ENCODE measurements around the gene TGFBRAP1.

The TGFBRAP1 gene

GRCh38 chr2:105371810-105372209 lies 42.3 kb upstream of the TGFBRAP1 start:
- Histone ChIP-seq H3K36me3 (ENCODE audit: control insufficient read depth, insufficient read depth, low read length) (no peaks in the 10 kb centered on the region), H3K27me3 (ENCODE audit: control insufficient read depth, insufficient read depth, low read length, poor library complexity, severe bottlenecking) (no peaks in the 10 kb centered on the region), H3K27ac (ENCODE audit: insufficient read depth, low read depth, low read length, poor library complexity, severe bottlenecking) (no peak overlapping the region), H3K4me1 (ENCODE audit: control insufficient read depth, insufficient read depth, low read length) (no peaks in the 10 kb centered on the region), H3K4me3 (ENCODE audit: insufficient read depth, low read depth, low read length) (no peak overlapping the region), H3K9me3 (ENCODE audit: control insufficient read depth, low read length) (no peaks in the 10 kb centered on the region)
- 86 to 87% methylated on average over 4 of the region's 4 CpGs for WGBS, 2 experiments

GRCh38 chr2:105371156-105371555 lies 41.6 kb upstream of the TGFBRAP1 start:
- Histone ChIP-seq H3K27ac (ENCODE audit: insufficient read depth, low read depth, low read length, poor library complexity, severe bottlenecking) (no peak overlapping the region), H3K4me3 (ENCODE audit: insufficient read depth, low read depth, low read length) (no peak overlapping the region), H3K27me3 (ENCODE audit: control insufficient read depth, insufficient read depth, low read length, poor library complexity, severe bottlenecking) (no peaks in the 10 kb centered on the region), H3K36me3 (ENCODE audit: control insufficient read depth, insufficient read depth, low read length) (no peaks in the 10 kb centered on the region), H3K9me3 (ENCODE audit: control insufficient read depth, low read length) (no peaks in the 10 kb centered on the region), H3K4me1 (ENCODE audit: control insufficient read depth, insufficient read depth, low read length) (no peaks in the 10 kb centered on the region)
- WGBS, 2 experiments, result 94 to 96% methylated on average over 10 of the region's 10 CpGs

- Histone ChIP-seq H3K9me3 (ENCODE audit: control insufficient read depth, low read length) (no peaks in the 10 kb centered on the region), H3K27me3 (ENCODE audit: control insufficient read depth, insufficient read depth, low read length, poor library complexity, severe bottlenecking) (no peaks in the 10 kb centered on the region), H3K27ac (ENCODE audit: insufficient read depth, low read depth, low read length, poor library complexity, severe bottlenecking) (no peak overlapping the region), H3K36me3 (ENCODE audit: control insufficient read depth, insufficient read depth, low read length) (peaks cover under 1% of the 10 kb centered on the region), H3K4me1 (ENCODE audit: control insufficient read depth, insufficient read depth, low read length) (no peaks in the 10 kb centered on the region), H3K4me3 (ENCODE audit: insufficient read depth, low read depth, low read length) (no peak overlapping the region)
- WGBS, 2 experiments, result 67 to 69% methylated on average over 30 of the region's 30 CpGs
Observed at GRCh38 chr2:105369777-105370690, 40.5 kb upstream of the TGFBRAP1 start.

- 96 to 98% methylated on average over 8 of the region's 8 CpGs for WGBS, 2 experiments
- H3K27ac ChIP-seq (ENCODE audit: insufficient read depth, low read depth, low read length, poor library complexity, severe bottlenecking), result no peak overlapping the region
- H3K27me3 ChIP-seq (ENCODE audit: control insufficient read depth, insufficient read depth, low read length, poor library complexity, severe bottlenecking), result no peaks in the 10 kb centered on the region
- no peaks in the 10 kb centered on the region for H3K4me1 ChIP-seq (ENCODE audit: control insufficient read depth, insufficient read depth, low read length)
- H3K9me3 ChIP-seq (ENCODE audit: control insufficient read depth, low read length), result no peaks in the 10 kb centered on the region
- no peak overlapping the region for H3K4me3 ChIP-seq (ENCODE audit: insufficient read depth, low read depth, low read length)
- peaks cover 4% of the 10 kb centered on the region for H3K36me3 ChIP-seq (ENCODE audit: control insufficient read depth, insufficient read depth, low read length)
Observed at GRCh38 chr2:105368759-105369408, 39.3 kb upstream of the TGFBRAP1 start.

GRCh38 chr2:105365206-105365605 lies 35.7 kb upstream of the TGFBRAP1 start:
- Histone ChIP-seq H3K27ac (ENCODE audit: insufficient read depth, low read depth, low read length, poor library complexity, severe bottlenecking) (no peak overlapping the region), H3K4me1 (ENCODE audit: control insufficient read depth, insufficient read depth, low read length) (no peaks in the 10 kb centered on the region), H3K9me3 (ENCODE audit: control insufficient read depth, low read length) (no peaks in the 10 kb centered on the region), H3K27me3 (ENCODE audit: control insufficient read depth, insufficient read depth, low read length, poor library complexity, severe bottlenecking) (no peaks in the 10 kb centered on the region), H3K4me3 (ENCODE audit: insufficient read depth, low read depth, low read length) (no peak overlapping the region), H3K36me3 (ENCODE audit: control insufficient read depth, insufficient read depth, low read length) (peaks cover 9% of the 10 kb centered on the region)
- WGBS, 2 experiments, result 97 to 100% methylated on average over 3 of the region's 3 CpGs

- WGBS, 2 experiments, result 90 to 94% methylated on average over 5 of the region's 5 CpGs
- no peaks in the 10 kb centered on the region for H3K27me3 ChIP-seq (ENCODE audit: control insufficient read depth, insufficient read depth, low read length, poor library complexity, severe bottlenecking)
- H3K36me3 ChIP-seq (ENCODE audit: control insufficient read depth, insufficient read depth, low read length), result peaks cover 9% of the 10 kb centered on the region
Observed at GRCh38 chr2:105364436-105365139, 35.1 kb upstream of the TGFBRAP1 start.

GRCh38 chr2:105362862-105363591 lies 33.5 kb upstream of the TGFBRAP1 start:
- no peaks in the 10 kb centered on the region for H3K4me1 ChIP-seq (ENCODE audit: control insufficient read depth, insufficient read depth, low read length)
- no peaks in the 10 kb centered on the region for H3K27me3 ChIP-seq (ENCODE audit: control insufficient read depth, insufficient read depth, low read length, poor library complexity, severe bottlenecking)
- H3K27ac ChIP-seq (ENCODE audit: insufficient read depth, low read depth, low read length, poor library complexity, severe bottlenecking), result no peak overlapping the region
- 94 to 95% methylated on average over 15 of the region's 15 CpGs for WGBS, 2 experiments
- H3K9me3 ChIP-seq (ENCODE audit: control insufficient read depth, low read length), result no peaks in the 10 kb centered on the region
- no peak overlapping the region for H3K4me3 ChIP-seq (ENCODE audit: insufficient read depth, low read depth, low read length)
- H3K36me3 ChIP-seq (ENCODE audit: control insufficient read depth, insufficient read depth, low read length), result peaks cover 14% of the 10 kb centered on the region

More at GRCh38 chr2:105364436-105365139, 35.1 kb upstream of the TGFBRAP1 start:
- Histone ChIP-seq H3K4me1 (ENCODE audit: control insufficient read depth, insufficient read depth, low read length) (no peaks in the 10 kb centered on the region), H3K9me3 (ENCODE audit: control insufficient read depth, low read length) (no peaks in the 10 kb centered on the region), H3K27ac (ENCODE audit: insufficient read depth, low read depth, low read length, poor library complexity, severe bottlenecking) (no peak overlapping the region), H3K4me3 (ENCODE audit: insufficient read depth, low read depth, low read length) (no peak overlapping the region)

- Histone ChIP-seq H3K27ac (ENCODE audit: insufficient read depth, low read depth, low read length, poor library complexity, severe bottlenecking) (no peak overlapping the region), H3K9me3 (ENCODE audit: control insufficient read depth, low read length) (no peaks in the 10 kb centered on the region), H3K4me3 (ENCODE audit: insufficient read depth, low read depth, low read length) (no peak overlapping the region), H3K27me3 (ENCODE audit: control insufficient read depth, insufficient read depth, low read length, poor library complexity, severe bottlenecking) (no peaks in the 10 kb centered on the region), H3K36me3 (ENCODE audit: control insufficient read depth, insufficient read depth, low read length) (peaks cover 14% of the 10 kb centered on the region), H3K4me1 (ENCODE audit: control insufficient read depth, insufficient read depth, low read length) (no peaks in the 10 kb centered on the region)
- 88 to 90% methylated on average over 11 of the region's 11 CpGs for WGBS, 2 experiments
Observed at GRCh38 chr2:105361102-105361889, 31.8 kb upstream of the TGFBRAP1 start.

- no peak overlapping the region for H3K4me3 ChIP-seq (ENCODE audit: insufficient read depth, low read depth, low read length)
- no peaks in the 10 kb centered on the region for H3K9me3 ChIP-seq (ENCODE audit: control insufficient read depth, low read length)
- WGBS, 2 experiments, result 95 to 96% methylated on average over 6 of the region's 6 CpGs
- H3K36me3 ChIP-seq (ENCODE audit: control insufficient read depth, insufficient read depth, low read length), result peaks cover 10% of the 10 kb centered on the region
- no peaks in the 10 kb centered on the region for H3K4me1 ChIP-seq (ENCODE audit: control insufficient read depth, insufficient read depth, low read length)
- H3K27ac ChIP-seq (ENCODE audit: insufficient read depth, low read depth, low read length, poor library complexity, severe bottlenecking), result no peak overlapping the region
- no peaks in the 10 kb centered on the region for H3K27me3 ChIP-seq (ENCODE audit: control insufficient read depth, insufficient read depth, low read length, poor library complexity, severe bottlenecking)
Observed at GRCh38 chr2:105358593-105358992, 29.1 kb upstream of the TGFBRAP1 start.
